HPDE6-E6E7 (cell line): Measurements from ENCODE around the gene ITSN1.
"Not testable (repeated sequence)": the region's sequence is repeated elsewhere in the genome, so short reads cannot be mapped to it uniquely, and the experiment has no call there.

ENCODE experiments used
- DNase-seq: peaks from one replicate; pipeline ENCODE4 v3.0.0; 2011; ENCODE audit warnings: missing footprints; ENCODE audit errors: extremely low spot score

Gene ITSN1

GRCh38 chr21:33642027-33642895 lies at the start of gene ITSN1:
Gene ITSN1 (plus strand): TSS chr21:33642501. CDS start chr21:33718829, 76,328 bp downstream.
- DNase-seq = peak; percentile 96

- no peak for DNase-seq
Observed at GRCh38 chr21:33598051-33598450, 44.2 kb upstream of the ITSN1 start.

DNA sequence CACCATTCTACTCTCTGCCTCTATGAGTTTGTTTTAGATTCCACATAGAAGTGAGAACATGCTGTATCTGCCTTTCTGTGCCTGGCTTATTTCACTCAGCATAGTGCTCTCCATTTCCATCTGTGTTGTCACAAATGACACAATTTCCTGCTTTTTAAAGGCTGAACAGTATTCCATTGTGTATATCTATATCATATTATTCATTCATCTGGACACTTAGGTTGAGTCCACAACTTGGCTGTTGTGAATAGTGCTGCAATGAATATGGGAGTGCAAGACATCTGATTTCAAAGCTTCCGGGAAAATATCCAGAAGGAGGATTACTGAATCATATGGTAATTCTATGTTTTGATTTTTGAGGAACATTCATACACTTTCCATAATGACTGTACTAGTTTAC lies 33.7 kb upstream of the ITSN1 start:
- DNase-seq = no peak

GRCh38 chr21:33611006-33611744 lies 31.1 kb upstream of the ITSN1 start:
- no peak for DNase-seq

DNA sequence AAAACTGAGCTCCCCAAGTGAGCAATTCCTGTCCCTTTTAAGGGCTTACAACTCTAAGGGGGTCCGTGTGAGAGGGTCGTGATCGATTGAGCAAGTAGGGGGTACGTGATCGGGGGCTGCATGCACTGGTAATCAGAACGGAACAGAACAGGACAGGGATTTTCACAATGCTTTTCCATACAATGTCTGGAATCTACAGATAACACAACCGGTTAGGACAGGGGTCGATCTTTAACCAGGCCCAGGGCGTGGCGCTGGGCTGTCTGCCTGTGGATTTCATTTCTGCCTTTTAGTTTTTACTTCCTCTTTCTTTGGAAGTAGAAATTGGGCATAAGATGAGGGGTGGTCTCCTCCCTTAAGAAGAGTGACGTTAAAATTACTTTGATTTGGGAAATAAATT lies 24.7 kb upstream of the ITSN1 start:
- DNase-seq = not testable (repeated sequence)

- DNase-seq = no peak
Observed at GRCh38 chr21:33618407-33618806, 23.9 kb upstream of the ITSN1 start.

DNA sequence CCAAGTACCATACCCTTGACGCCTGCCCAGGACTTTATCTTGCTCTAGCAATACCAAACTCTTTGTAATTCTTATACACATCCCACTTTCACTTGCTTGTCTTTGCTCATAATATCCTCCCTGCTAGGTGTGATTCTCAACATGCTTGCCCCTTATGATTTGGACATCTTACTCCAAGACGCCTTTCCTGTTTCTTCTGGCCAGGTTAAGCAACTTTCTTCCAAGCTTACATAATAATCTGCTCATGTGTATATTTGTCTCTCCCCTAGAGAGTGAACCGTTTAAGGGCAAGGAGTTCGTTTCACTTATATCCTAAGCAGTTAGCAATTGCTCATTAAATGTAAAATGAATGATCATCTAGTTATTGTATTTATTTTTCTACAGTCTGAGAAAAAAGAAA lies 22.6 kb upstream of the ITSN1 start:
- DNase-seq = no peak

- DNase-seq = no peak
Observed at GRCh38 chr21:33622253-33622652, 20.0 kb upstream of the ITSN1 start.

GRCh38 chr21:33626151-33626550 lies 16.1 kb upstream of the ITSN1 start:
- DNase-seq = not testable (repeated sequence)

- DNase-seq = no peak
Observed at GRCh38 chr21:33634254-33634653, 8.0 kb upstream of the ITSN1 start.

GRCh38 chr21:33640697-33641351 lies 1.5 kb upstream of the ITSN1 start:
- peak; percentile 10 for DNase-seq

- peak; percentile 92 for DNase-seq
Observed at GRCh38 chr21:33641352-33642026, 812 bp upstream of the ITSN1 start, which contains the start of gene CRYZL1. Gene CRYZL1 (minus strand): TSS chr21:33641741. CDS start chr21:33631551, 10,190 bp downstream.

- no peak for DNase-seq
Observed at GRCh38 chr21:33642896-33643657, 776 bp downstream of the ITSN1 start.

GRCh38 chr21:33643658-33644311 lies 1.5 kb downstream of the ITSN1 start:
- DNase-seq = no peak

DNA sequence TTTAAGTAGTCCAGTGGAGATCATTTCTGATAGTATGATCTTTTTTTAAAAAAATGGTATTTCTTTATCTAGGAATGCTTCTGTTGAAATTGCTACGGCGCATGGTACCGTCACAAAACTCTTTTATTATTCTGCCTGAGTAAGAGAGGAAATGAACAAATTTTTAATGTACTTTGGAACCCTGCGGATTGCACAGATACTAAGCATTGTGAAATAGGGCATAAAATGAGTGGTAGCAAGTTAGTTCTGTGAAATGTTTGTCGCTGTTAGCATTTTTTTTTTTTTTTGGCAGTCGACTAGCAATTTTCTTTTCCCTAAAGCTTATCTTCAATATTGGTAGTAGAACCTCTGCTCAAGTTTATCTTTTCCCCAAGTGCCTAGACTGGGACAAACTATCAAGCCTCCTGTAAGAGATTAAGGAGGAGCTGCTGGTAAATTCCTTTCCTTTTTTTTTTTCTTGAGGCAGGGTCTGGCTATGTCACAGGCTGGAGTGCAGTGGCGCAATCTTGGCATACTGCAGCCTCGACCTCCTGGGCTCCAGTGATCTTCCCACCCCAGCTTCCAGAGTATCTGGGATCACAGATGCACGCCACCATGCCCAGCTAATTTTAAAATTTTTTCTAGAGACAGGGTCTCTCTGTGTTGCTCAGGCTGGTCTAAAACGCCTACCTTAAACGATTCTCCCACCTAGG lies 2.2 kb downstream of the ITSN1 start:
- DNase-seq = no peak

- no peak for DNase-seq
Observed at GRCh38 chr21:33645730-33646129, 3.4 kb downstream of the ITSN1 start.

- no peak for DNase-seq
Observed at GRCh38 chr21:33647587-33647986, 5.3 kb downstream of the ITSN1 start.

DNA sequence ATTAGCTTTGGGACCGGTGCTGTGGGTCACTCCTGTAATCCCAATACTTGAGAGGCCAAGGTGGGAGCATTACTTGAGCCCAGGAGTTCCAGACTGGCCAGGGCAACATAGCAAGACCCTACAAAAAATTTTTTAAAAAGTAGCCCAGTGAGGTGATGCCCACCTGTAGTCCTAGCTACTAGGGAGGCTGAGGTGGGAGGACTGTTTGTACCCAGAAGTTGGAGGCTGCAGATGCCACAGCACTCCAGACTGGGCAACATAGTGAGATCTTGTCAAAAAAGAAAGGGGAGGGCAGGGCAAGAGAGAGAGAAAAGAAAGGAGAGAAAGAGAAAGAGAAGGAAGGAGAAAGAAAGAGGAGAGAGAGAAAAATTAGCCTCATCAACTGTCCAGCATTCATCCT lies 6.3 kb downstream of the ITSN1 start:
- no peak for DNase-seq

GRCh38 chr21:33650230-33650629 lies 7.9 kb downstream of the ITSN1 start:
- no peak for DNase-seq
